CD4-positive, CD25-positive, alpha-beta regulatory T cell (primary cell): ENCODE measurements around the gene GAMT. TPM values are rescaled to one million over a fixed set of nuclear protein-coding genes. Genes with fewer than 3 reads are reported as not detected.

Experiments
- ATAC-seq, 2 donors: fragments of 150-1000 bp; cut with Tn5 transposase; one replicate each; pipeline ENCODE4 v1.10.0; 2021; ENCODE audit warnings: low read depth in 2 of 2, moderate number of reproducible peaks in 2 of 2, moderate library complexity in 1 of 2
- DNase-seq, 3 donors: peaks; one replicate each; pipeline versions ENCODE4 v3.0.0 to v3.0.0-alpha.2; 2012 to 2022; ENCODE audit warnings: mixed read lengths in 1 of 3
- H3K27ac ChIP-seq: one replicate; pipeline ENCODE4 v1.7.0; 2013; ENCODE audit warnings: mild to moderate bottlenecking, low read length; ENCODE audit not compliant: insufficient read depth, poor library complexity, severe bottlenecking
- H3K27me3 ChIP-seq: one replicate; pipeline ENCODE4 v1.7.0; 2013; ENCODE audit warnings: low read length; ENCODE audit not compliant: control insufficient read depth, insufficient read depth
- H3K36me3 ChIP-seq: one replicate; pipeline ENCODE4 v1.7.0; 2013; ENCODE audit warnings: mild to moderate bottlenecking, low read length, moderate library complexity; ENCODE audit not compliant: control insufficient read depth, insufficient read depth
- H3K4me1 ChIP-seq: 2 replicates; pipeline ENCODE4 v1.7.0; 2013; ENCODE audit warnings: mild to moderate bottlenecking, low read length; ENCODE audit not compliant: insufficient read depth, control insufficient read depth, poor library complexity, severe bottlenecking
- H3K4me3 ChIP-seq: one replicate; pipeline ENCODE4 v1.7.0; 2013; ENCODE audit warnings: low read depth, mild to moderate bottlenecking, low read length, moderate library complexity
- H3K9me3 ChIP-seq, 2 experiments: 1 replicate in 1 of 2; 2 replicates in 1 of 2; pipeline ENCODE4 v1.7.0; 2013; ENCODE audit warnings: low read length in 2 of 2, mild to moderate bottlenecking in 1 of 2, moderate library complexity in 1 of 2; ENCODE audit not compliant: control insufficient read depth in 2 of 2
- H3K27ac Mint-ChIP-seq, 3 donors: one replicate each; pipeline ENCODE4 v1.8.0; 2020 to 2022; ENCODE audit warnings: mild to moderate bottlenecking in 3 of 3, mixed read lengths in 3 of 3, moderate library complexity in 2 of 3
- H3K27me3 Mint-ChIP-seq: one replicate; pipeline ENCODE4 v1.8.0; 2022; ENCODE audit warnings: mild to moderate bottlenecking, mixed read lengths
- H3K36me3 Mint-ChIP-seq: one replicate; pipeline ENCODE4 v1.8.0; 2020; ENCODE audit warnings: mixed read lengths
- H3K4me1 Mint-ChIP-seq, 4 donors: one replicate each; pipeline ENCODE4 v1.8.0; 2020 to 2022; ENCODE audit warnings: mixed read lengths in 4 of 4, mild to moderate bottlenecking in 1 of 4
- H3K4me3 Mint-ChIP-seq, 4 donors: one replicate each; pipeline ENCODE4 v1.8.0; 2020 to 2022; ENCODE audit warnings: mild to moderate bottlenecking in 4 of 4, mixed read lengths in 4 of 4, moderate library complexity in 3 of 4
- H3K9me3 Mint-ChIP-seq, 7 donors: one replicate each; pipeline ENCODE4 v1.8.0; 2020 to 2022; ENCODE audit warnings: mixed read lengths in 7 of 7, mild to moderate bottlenecking in 3 of 7, moderate library complexity in 2 of 7
- polyA plus RNA-seq, 4 donors: library from polyadenylated mRNA; unstranded; fragments of 300-500 nt; fragmentation: Illumina TruSeq; gene quantifications; one replicate each; pipeline ENCODE4 v1.2.3, GENCODE V29; 2021
- total RNA-seq: library from RNA; stranded (reverse); gene quantifications from one replicate; pipeline ENCODE4 v1.2.3, GENCODE V29; 2022

Gene GAMT
- total and polyA plus RNA-seq, 5 donors from 2014 or later: 6.7 to 20.2 (median 12.9) TPM

DNA sequence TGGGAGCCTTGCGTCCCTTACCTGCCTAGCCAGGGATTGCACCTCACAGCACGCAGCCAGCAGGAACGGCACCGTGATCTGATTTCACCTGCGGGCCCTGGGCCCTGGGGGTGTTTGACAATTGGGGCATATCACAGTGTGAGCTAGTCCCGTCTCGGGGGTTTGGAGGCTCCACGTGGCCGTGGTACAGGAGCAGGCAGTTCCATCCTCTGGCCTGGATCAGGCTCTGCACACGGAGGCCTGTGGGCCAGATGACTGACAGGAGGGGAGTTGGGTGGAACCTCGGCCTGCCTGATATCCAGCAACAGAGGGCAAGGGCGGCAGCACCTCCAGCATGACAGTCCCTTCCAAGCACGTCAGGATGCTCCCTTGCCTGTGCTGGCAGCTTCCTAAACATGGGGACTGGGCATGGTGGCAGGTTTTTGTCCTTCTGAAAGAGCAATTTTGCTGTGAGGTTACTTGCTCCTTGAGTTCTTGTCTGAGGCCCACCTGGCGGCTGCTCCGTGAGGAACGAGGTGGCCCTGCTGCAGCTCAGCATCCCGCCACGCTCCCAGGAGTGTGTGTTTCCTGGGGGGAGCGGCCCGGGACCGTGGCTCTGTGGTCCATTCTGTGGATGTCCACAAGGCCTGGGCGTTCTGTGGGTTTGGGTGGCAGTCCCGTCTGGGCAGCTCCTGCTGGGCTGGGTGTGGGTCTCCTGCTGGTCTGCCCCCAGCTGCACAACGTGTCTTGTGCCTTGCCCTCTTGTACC is 30.6 kb upstream of the GAMT start:
- Mint-ChIP-seq H3K4me3 (no peak overlapping the region), H3K27me3 (no peaks in the 10 kb centered on the region), H3K4me1 (peaks cover 0 to 3% (median 0%) of the 10 kb centered on the region in 4 donors), H3K36me3 (peaks cover 7% of the 10 kb centered on the region), H3K27ac (no peak overlapping the region), H3K9me3 (no peaks in the 10 kb centered on the region)
- peaks cover 69% of the 10 kb centered on the region for H3K36me3 ChIP-seq
- H3K27me3 ChIP-seq: no peaks in the 10 kb centered on the region
- H3K4me1 ChIP-seq: no peaks in the 10 kb centered on the region
- no peaks in the 10 kb centered on the region for H3K9me3 ChIP-seq
- H3K4me3 ChIP-seq: no peak overlapping the region
- no peak for DNase-seq
- no peak overlapping the region for H3K27ac ChIP-seq
- ATAC-seq: no peak

DNA sequence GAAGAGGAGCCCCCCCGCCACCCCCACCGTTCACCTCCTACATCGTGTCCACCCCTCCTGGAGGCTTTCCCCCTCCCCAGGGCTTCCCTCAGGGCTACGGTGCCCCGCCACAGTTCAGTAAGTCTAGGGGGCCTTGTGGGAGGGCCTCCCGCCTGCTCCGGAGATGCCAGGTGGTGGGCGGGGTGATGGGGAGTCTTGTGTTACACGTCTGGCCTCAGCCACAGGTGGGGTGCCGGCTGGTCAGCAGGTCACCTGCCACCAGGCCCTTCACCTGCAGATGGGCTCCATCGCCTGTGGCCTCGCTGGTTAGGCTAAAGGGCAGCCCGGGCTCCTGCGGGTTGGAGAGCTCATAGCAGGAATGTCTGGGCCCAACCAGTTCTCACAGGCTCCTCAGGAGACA is 28.9 kb upstream of the GAMT start:
- Histone ChIP-seq H3K27ac (no peak overlapping the region), H3K9me3 (no peaks in the 10 kb centered on the region), H3K4me1 (no peaks in the 10 kb centered on the region), H3K4me3 (no peak overlapping the region), H3K36me3 (peaks cover 80% of the 10 kb centered on the region), H3K27me3 (no peaks in the 10 kb centered on the region)
- Mint-ChIP-seq H3K27ac (no peak overlapping the region), H3K36me3 (peaks cover 4% of the 10 kb centered on the region), H3K4me3 (no peak overlapping the region), H3K27me3 (no peaks in the 10 kb centered on the region), H3K4me1 (peaks cover 0 to 3% (median 0%) of the 10 kb centered on the region in 4 donors), H3K9me3 (no peaks in the 10 kb centered on the region)
- DNase-seq (no peak), ATAC-seq (no peak)

DNA sequence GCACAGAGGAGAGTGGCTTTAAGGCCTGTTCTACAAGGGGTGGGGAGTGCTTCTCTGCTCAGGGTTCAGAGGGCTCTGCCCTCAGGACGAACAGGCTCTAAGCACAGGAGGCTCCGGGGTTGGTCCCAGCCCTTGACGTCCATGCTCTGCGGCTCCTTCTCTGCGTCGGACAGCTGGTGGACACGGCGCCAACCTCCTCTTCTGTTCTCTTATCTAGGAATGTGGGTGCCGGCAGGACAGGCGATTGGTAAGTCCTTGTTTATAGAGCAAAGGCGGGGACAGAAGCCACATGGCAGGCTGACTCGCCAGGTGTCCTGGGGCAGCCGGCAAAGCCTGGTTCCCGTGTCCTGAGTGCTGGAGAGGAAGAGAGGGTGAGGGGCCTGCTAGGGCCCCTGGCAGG is 28.4 kb upstream of the GAMT start:
- Mint-ChIP-seq H3K4me3 (no peak overlapping the region), H3K36me3 (peaks cover 7% of the 10 kb centered on the region), H3K27ac (no peak overlapping the region), H3K27me3 (no peaks in the 10 kb centered on the region), H3K9me3 (no peaks in the 10 kb centered on the region), H3K4me1 (peaks cover 0 to 3% (median 0%) of the 10 kb centered on the region in 4 donors)
- Histone ChIP-seq H3K27ac (no peak overlapping the region), H3K27me3 (no peaks in the 10 kb centered on the region), H3K4me1 (no peaks in the 10 kb centered on the region), H3K9me3 (no peaks in the 10 kb centered on the region), H3K4me3 (no peak overlapping the region), H3K36me3 (peaks cover 82% of the 10 kb centered on the region)
- no peak for DNase-seq
- ATAC-seq: no peak

DNA sequence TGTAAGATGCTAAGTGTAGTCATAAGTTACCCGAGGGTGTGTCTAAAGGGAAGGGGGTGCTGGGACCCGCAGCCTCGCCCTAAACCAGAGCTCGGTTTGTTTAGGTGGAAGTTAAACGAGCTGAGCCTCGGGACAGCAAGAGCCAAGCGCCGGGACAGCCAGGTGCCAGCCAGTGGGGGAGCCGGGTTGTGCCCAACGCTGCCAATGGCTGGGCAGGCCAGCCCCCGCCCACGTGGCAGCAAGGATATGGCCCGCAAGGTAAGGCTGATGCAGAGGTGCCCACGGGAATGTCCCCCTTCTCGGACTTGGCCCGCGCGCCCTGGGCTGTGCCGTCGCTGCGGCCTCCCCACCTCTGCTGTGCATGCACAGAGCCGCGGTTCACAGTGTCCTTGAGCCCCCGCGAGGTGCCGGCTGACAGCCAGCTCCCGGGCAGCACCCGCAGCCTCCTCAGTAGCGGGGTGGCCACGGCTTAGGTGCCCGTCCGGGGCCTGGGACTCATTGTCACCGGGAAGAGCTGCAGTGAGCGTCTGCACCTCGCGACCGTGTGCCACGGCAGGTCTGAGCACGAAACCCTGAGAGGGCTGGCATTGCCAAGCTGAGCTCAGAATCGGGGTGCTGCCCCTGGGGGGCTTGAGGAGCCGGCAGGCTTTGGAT is 27.5 kb upstream of the GAMT start:
- H3K4me1 ChIP-seq: no peaks in the 10 kb centered on the region
- H3K27ac ChIP-seq: no peak overlapping the region
- Mint-ChIP-seq H3K27ac (peak overlapping the region in 1 of 3 donors; percentile 69), H3K27me3 (no peaks in the 10 kb centered on the region), H3K9me3 (no peaks in the 10 kb centered on the region), H3K4me1 (peaks cover 0 to 3% (median 0%) of the 10 kb centered on the region in 4 donors), H3K36me3 (peaks cover 7% of the 10 kb centered on the region), H3K4me3 (no peak overlapping the region)
- peaks cover 80% of the 10 kb centered on the region for H3K36me3 ChIP-seq
- DNase-seq (no peak), ATAC-seq (no peak)
- no peaks in the 10 kb centered on the region for H3K9me3 ChIP-seq
- H3K4me3 ChIP-seq: no peak overlapping the region
- no peaks in the 10 kb centered on the region for H3K27me3 ChIP-seq

DNA sequence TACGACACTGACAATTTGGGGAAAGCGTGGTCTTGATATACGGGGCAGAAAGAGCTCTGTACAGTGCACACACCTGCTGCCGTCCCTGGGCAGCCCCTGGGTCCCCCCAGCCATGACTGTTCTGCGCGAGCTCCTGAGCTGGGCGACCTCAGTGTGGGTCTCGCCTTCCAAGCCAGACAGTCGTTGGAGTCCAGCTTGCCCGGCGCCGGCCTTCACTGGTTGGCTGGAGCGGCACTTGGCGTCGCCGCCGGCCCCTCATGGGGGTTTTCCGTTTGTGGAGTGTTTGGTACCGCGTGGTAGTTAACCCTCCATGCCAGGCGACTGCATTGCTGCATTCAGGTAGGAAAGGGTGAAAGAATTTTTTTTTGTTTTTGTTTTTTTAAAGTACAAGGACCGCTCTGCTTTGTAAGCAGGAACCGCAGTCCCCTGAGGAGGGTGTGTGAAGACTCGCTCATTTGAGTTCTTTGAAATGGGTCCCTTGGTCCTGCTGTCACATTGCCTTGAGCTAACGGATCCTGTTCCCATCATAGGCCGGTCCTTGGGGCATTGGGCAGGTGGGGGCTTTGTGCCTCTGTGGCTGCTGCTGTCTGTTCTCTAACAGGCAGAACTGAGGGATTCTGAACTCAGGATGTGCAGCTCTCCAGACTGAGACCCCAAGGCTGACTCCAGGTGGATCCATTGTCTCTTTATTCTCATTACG is 26.0 kb upstream of the GAMT start:
- peaks cover 12% of the 10 kb centered on the region for H3K36me3 Mint-ChIP-seq
- H3K4me3 Mint-ChIP-seq: no peak overlapping the region

DNA sequence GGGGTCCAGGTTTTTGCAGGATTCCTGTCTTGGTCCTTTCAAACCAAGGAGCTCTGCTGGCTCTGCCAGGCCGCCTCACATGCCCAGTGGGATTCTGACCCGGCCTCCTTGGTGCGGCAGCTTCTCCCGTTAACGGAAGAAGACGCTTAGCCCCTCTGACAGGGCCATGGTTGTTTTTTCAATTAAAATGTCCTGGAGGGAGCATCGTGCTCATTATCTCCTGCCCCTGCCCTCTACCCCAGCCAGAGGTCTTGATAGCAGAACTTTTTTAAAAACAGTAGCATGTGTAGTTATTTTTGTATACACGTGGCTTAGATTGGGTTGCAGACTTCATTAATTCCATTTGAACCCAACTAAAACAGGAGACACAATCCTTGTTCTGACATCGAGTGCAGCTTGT is 25.4 kb upstream of the GAMT start:
- Histone ChIP-seq H3K9me3 (no peaks in the 10 kb centered on the region), H3K27ac (no peak overlapping the region), H3K36me3 (peaks cover 83% of the 10 kb centered on the region), H3K4me3 (no peak overlapping the region), H3K27me3 (no peaks in the 10 kb centered on the region), H3K4me1 (no peaks in the 10 kb centered on the region)
- H3K4me1 Mint-ChIP-seq: peaks cover 0 to 6% (median 0%) of the 10 kb centered on the region in 4 donors
- no peaks in the 10 kb centered on the region for H3K9me3 Mint-ChIP-seq
- H3K36me3 Mint-ChIP-seq: peaks cover 12% of the 10 kb centered on the region
- H3K27ac Mint-ChIP-seq: no peak overlapping the region
- DNase-seq (no peak), ATAC-seq (no peak)
- H3K4me3 Mint-ChIP-seq: no peak overlapping the region
- no peaks in the 10 kb centered on the region for H3K27me3 Mint-ChIP-seq

More for the DNA sequence above, 26.0 kb upstream of the GAMT start:
- no peaks in the 10 kb centered on the region for H3K27me3 ChIP-seq
- no peaks in the 10 kb centered on the region for H3K9me3 ChIP-seq
- ATAC-seq: no peak
- no peak for DNase-seq
- Mint-ChIP-seq H3K27ac (no peak overlapping the region), H3K9me3 (no peaks in the 10 kb centered on the region), H3K4me1 (peaks cover 0 to 6% (median 0%) of the 10 kb centered on the region in 4 donors), H3K27me3 (no peaks in the 10 kb centered on the region)
- H3K4me3 ChIP-seq: no peak overlapping the region
- no peaks in the 10 kb centered on the region for H3K4me1 ChIP-seq
- peaks cover 82% of the 10 kb centered on the region for H3K36me3 ChIP-seq
- H3K27ac ChIP-seq: no peak overlapping the region

DNA sequence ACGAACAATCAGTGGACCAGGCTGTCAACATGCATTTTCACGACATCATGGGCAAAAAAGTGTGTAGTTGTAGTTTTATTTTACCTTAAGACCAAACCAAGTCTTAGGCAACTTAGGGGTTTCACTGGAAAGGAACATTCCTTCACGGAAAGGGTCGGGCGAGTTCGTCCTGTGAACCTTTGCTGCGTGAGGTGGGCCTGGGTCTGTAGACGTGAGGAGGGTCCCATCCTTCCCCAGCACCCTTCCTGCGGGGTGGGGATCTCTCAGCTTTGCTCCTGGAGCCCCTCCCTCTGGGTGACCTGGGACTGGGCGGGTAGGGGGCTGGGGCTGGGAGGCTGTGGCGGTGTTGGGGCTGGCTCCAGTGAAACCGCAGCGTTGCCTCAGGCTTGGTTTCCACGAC is 24.6 kb upstream of the GAMT start:
- DNase-seq: no peak
- H3K27ac Mint-ChIP-seq: peak overlapping the region in 1 of 3 donors; percentile 69
- peaks cover 0 to 1% (median 0%) of the 10 kb centered on the region in 7 donors for H3K9me3 Mint-ChIP-seq
- H3K4me1 ChIP-seq: no peaks in the 10 kb centered on the region
- H3K4me3 Mint-ChIP-seq: no peak overlapping the region
- no peak overlapping the region for H3K4me3 ChIP-seq
- no peaks in the 10 kb centered on the region for H3K9me3 ChIP-seq
- H3K36me3 ChIP-seq: peaks cover 83% of the 10 kb centered on the region
- peaks cover 0 to 6% (median 0%) of the 10 kb centered on the region in 4 donors for H3K4me1 Mint-ChIP-seq
- H3K27me3 ChIP-seq: no peaks in the 10 kb centered on the region
- H3K36me3 Mint-ChIP-seq: peaks cover 12% of the 10 kb centered on the region
- no peak overlapping the region for H3K27ac ChIP-seq
- no peaks in the 10 kb centered on the region for H3K27me3 Mint-ChIP-seq
- no peak for ATAC-seq
